ENCODE data around the gene RABEP1. TPM values are rescaled to one million over a fixed set of nuclear protein-coding genes. Genes with fewer than 3 reads are reported as not detected.
A peak's percentile ranks its signal among the peaks of the same experiment; 100 is the strongest.

RABEP1 gene
- total RNA-seq, 1 experiment from 2014 or later = 24.4 TPM

DNA sequence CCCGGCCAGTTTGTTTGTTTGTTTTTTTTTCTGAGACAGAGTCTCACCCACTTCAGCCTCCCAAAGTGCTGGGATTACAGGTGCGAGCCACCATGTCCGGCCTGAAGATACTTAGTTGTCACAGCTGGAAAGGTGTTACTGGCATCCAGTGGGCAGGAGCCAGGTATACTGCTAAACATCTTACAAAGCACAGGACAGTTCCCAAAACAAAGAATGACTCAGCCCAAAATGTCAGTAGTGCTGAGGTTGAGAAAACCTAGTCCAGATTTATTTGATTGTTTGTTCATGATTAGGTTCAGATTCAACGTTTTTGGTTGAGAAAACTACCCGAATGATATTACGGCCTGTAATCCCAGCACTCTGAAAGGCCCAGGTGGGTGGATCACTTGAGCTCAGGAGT lies 18.6 kb upstream of the RABEP1 start:
- H4K20me1 ChIP-seq (ENCODE audit: low read length) = no peaks in the 10 kb centered on the region
- POLR2A ChIA-PET (ENCODE audit: unreplicated experiment) = no interaction called here
- BruUV-seq (replicated peaks) = no TSS peak
- intact Hi-C loops (cut with micrococcal nuclease) = no loop called here
- H3K4me3 ChIP-seq (ENCODE audit: low read length) = no peak overlapping the region
- no peak overlapping the region for H2AFZ ChIP-seq (ENCODE audit: low read length)
- 0 out of 2 replicates have a peak, but pooled peaks have one; percentile 23 for ATAC-seq
- no peak overlapping the region for H3K9ac ChIP-seq (ENCODE audit: low read length)
- peaks cover 28% of the 10 kb centered on the region for H3K4me1 ChIP-seq (ENCODE audit: insufficient read depth, low read length)
- no peaks in the 10 kb centered on the region for H3F3A ChIP-seq (ENCODE audit: low read length, unreplicated experiment)
- no peaks in the 10 kb centered on the region for H3K36me3 ChIP-seq (ENCODE audit: low read depth, low read length)
- CTCF ChIA-PET = no interaction called here
- TF ChIP-seq EZH2 (IDR thresholded peaks at IDR 0.05; ENCODE audit: low read length, unreplicated experiment) = no peak
- H3K9me3 ChIP-seq (ENCODE audit: low read length) = no peaks in the 10 kb centered on the region
- H3K79me2 ChIP-seq (ENCODE audit: low read length) = no peaks in the 10 kb centered on the region
- H3K9me2 ChIP-seq (replicated peaks; ENCODE audit: low read length) = no peaks in the 10 kb centered on the region
- H3K27me3 ChIP-seq (ENCODE audit: low read length) = no peaks in the 10 kb centered on the region
- no peak overlapping the region; the same call in 1 of the 2 replicates for H3K4me2 ChIP-seq (ENCODE audit: low read length)
- no peak overlapping the region for H3K27ac ChIP-seq (ENCODE audit: low read length)
- DNase-seq = peak; percentile 59

DNA sequence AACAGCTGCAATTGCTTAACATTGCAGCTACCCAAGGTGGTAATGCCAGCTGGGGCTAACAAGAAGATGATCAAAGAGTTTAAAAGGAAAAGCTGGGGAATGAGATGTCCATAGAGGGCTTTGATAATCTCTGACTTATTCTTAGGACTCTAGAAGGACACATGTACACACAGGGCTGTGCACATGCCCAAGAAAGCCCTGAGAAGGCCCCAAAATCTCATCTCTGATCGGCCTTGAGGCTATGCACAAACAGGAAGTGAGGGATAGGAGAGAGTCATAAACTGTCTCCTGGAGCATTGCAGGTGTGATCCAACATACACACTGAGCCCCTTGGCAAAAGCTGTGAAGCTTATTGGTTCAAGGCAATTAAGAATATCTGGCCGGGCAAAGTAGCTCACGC lies 17.2 kb upstream of the RABEP1 start:
- H3K9ac ChIP-seq (ENCODE audit: low read length) = no peak overlapping the region
- no peak for TF ChIP-seq EZH2phosphoT487 (IDR thresholded peaks at IDR 0.05; ENCODE audit: borderline replicate concordance, low read length)
- no peak for TF ChIP-seq EZH2 (IDR thresholded peaks at IDR 0.05; ENCODE audit: low read length, unreplicated experiment)
- TF ChIP-seq, protein P1, sequence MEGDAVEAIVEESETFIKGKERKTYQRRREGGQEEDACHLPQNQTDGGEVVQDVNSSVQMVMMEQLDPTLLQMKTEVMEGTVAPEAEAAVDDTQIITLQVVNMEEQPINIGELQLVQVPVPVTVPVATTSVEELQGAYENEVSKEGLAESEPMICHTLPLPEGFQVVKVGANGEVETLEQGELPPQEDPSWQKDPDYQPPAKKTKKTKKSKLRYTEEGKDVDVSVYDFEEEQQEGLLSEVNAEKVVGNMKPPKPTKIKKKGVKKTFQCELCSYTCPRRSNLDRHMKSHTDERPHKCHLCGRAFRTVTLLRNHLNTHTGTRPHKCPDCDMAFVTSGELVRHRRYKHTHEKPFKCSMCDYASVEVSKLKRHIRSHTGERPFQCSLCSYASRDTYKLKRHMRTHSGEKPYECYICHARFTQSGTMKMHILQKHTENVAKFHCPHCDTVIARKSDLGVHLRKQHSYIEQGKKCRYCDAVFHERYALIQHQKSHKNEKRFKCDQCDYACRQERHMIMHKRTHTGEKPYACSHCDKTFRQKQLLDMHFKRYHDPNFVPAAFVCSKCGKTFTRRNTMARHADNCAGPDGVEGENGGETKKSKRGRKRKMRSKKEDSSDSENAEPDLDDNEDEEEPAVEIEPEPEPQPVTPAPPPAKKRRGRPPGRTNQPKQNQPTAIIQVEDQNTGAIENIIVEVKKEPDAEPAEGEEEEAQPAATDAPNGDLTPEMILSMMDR (conservative IDR thresholded peaks at IDR 0.05; ENCODE audit: low read depth, low read length) = no peak
- ATAC-seq = no peak
- intact Hi-C loops (cut with micrococcal nuclease) = no loop called here
- BruUV-seq (replicated peaks) = no TSS peak
- H3K27ac ChIP-seq (ENCODE audit: low read length) = no peak overlapping the region
- CTCF ChIA-PET = no interaction called here
- no peaks in the 10 kb centered on the region for H4K20me1 ChIP-seq (ENCODE audit: low read length)
- POLR2A ChIA-PET (ENCODE audit: unreplicated experiment) = interaction anchor here (0.6 kb wide), 1 partner anchor 12 kb away, joined by 7 read pairs; no protein-coding TSS in a partner anchor
- H3K79me2 ChIP-seq (ENCODE audit: low read length) = no peaks in the 10 kb centered on the region
- no peak for DNase-seq
- no peaks in the 10 kb centered on the region for H3K9me3 ChIP-seq (ENCODE audit: low read length)
- H3K4me1 ChIP-seq (ENCODE audit: insufficient read depth, low read length) = peaks cover 23% of the 10 kb centered on the region
- H3K4me2 ChIP-seq (ENCODE audit: low read length) = no peak overlapping the region
- no peaks in the 10 kb centered on the region for H3K9me2 ChIP-seq (replicated peaks; ENCODE audit: low read length)
- no peak overlapping the region for H2AFZ ChIP-seq (ENCODE audit: low read length)
- H3K4me3 ChIP-seq (ENCODE audit: low read length) = no peak overlapping the region
- H3K27me3 ChIP-seq (ENCODE audit: low read length) = no peaks in the 10 kb centered on the region
- no peaks in the 10 kb centered on the region for H3F3A ChIP-seq (ENCODE audit: low read length, unreplicated experiment)
- no peaks in the 10 kb centered on the region for H3K36me3 ChIP-seq (ENCODE audit: low read depth, low read length)

- H3K79me2 ChIP-seq (ENCODE audit: low read length) = no peaks in the 10 kb centered on the region
- H3K9me3 ChIP-seq (ENCODE audit: low read length) = no peaks in the 10 kb centered on the region
- H3K4me3 ChIP-seq (ENCODE audit: low read length) = no peak overlapping the region
- H2AFZ ChIP-seq (ENCODE audit: low read length) = no peak overlapping the region
- peaks cover 7% of the 10 kb centered on the region; the same call in 1 of the 2 replicates for H3K4me1 ChIP-seq (ENCODE audit: insufficient read depth, low read length)
- DNase-seq = no peak
- intact Hi-C loops (cut with micrococcal nuclease) = no loop called here
- H3K4me2 ChIP-seq (ENCODE audit: low read length) = no peak overlapping the region
- BruUV-seq (replicated peaks) = no TSS peak
- H4K20me1 ChIP-seq (ENCODE audit: low read length) = no peaks in the 10 kb centered on the region
- no peak overlapping the region for H3K9ac ChIP-seq (ENCODE audit: low read length)
- H3K27ac ChIP-seq (ENCODE audit: low read length) = no peak overlapping the region
- CTCF ChIA-PET = no interaction called here
- H3K36me3 ChIP-seq (ENCODE audit: low read depth, low read length) = no peaks in the 10 kb centered on the region
- no peak for ATAC-seq
- H3K9me2 ChIP-seq (replicated peaks; ENCODE audit: low read length) = no peaks in the 10 kb centered on the region
- POLR2A ChIA-PET (ENCODE audit: unreplicated experiment) = no interaction called here
- no peaks in the 10 kb centered on the region for H3K27me3 ChIP-seq (ENCODE audit: low read length)
- TF ChIP-seq EZH2phosphoT487 (IDR thresholded peaks at IDR 0.05; ENCODE audit: borderline replicate concordance, low read length) (no peak), EZH2 (IDR thresholded peaks at IDR 0.05; ENCODE audit: low read length, unreplicated experiment) (no peak)
- TF ChIP-seq, protein P1 (conservative IDR thresholded peaks at IDR 0.05; ENCODE audit: low read depth, low read length) = no peak
- H3F3A ChIP-seq (ENCODE audit: low read length, unreplicated experiment) = no peaks in the 10 kb centered on the region
Measured at GRCh38 chr17:5269241-5269960, 12.7 kb upstream of the RABEP1 start.
